ENCODE measurements around the gene PHLPP1.

PHLPP1 gene

DNA sequence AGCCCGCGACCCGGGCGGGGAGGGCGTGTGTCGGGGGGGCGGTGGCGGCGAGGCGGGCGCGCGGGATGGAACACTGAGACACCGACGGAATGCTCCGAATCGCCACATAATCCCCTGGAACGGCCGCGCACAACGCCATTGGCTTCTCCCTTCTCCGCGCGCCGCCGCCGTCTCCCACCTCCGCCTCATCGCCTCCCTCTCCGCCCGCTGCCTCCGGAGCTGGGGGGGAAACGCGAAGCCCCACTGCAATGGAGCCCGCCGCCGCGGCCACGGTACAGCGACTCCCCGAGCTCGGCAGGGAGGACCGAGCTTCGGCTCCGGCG, at the start of gene PHLPP1:
TSS of gene PHLPP1 (plus strand) at position 106 of the 323 bp plus-strand sequence. CDS start at position 249, 143 bp downstream.
- no peak for TF ChIP-seq CTCF (IDR thresholded peaks at IDR 0.05; ENCODE audit: insufficient read depth, low read depth, low read length, missing control alignments)
- peak within 1 kb of the TSS; percentile 59 for H3K4me3 ChIP-seq (ENCODE audit: low read length)
- DNase-seq (ENCODE audit: low read depth), result no peak

GRCh38 chr18:62669225-62669624, 46.1 kb upstream of the PHLPP1 start:
- no peak overlapping the region for H3K4me3 ChIP-seq (ENCODE audit: low read length)
- DNase-seq (ENCODE audit: low read depth), result no peak
- TF ChIP-seq CTCF (IDR thresholded peaks at IDR 0.05; ENCODE audit: insufficient read depth, low read depth, low read length, missing control alignments), result no peak

- TF ChIP-seq CTCF (IDR thresholded peaks at IDR 0.05; ENCODE audit: insufficient read depth, low read depth, low read length, missing control alignments), result no peak
- no peak for DNase-seq (ENCODE audit: low read depth)
- no peak overlapping the region for H3K4me3 ChIP-seq (ENCODE audit: low read length)
Observed at GRCh38 chr18:62670573-62670972, 44.8 kb upstream of the PHLPP1 start.

GRCh38 chr18:62672600-62672999, 42.7 kb upstream of the PHLPP1 start:
- no peak for DNase-seq (ENCODE audit: low read depth)
- TF ChIP-seq CTCF (IDR thresholded peaks at IDR 0.05; ENCODE audit: insufficient read depth, low read depth, low read length, missing control alignments), result no peak
- H3K4me3 ChIP-seq (ENCODE audit: low read length), result no peak overlapping the region

DNA sequence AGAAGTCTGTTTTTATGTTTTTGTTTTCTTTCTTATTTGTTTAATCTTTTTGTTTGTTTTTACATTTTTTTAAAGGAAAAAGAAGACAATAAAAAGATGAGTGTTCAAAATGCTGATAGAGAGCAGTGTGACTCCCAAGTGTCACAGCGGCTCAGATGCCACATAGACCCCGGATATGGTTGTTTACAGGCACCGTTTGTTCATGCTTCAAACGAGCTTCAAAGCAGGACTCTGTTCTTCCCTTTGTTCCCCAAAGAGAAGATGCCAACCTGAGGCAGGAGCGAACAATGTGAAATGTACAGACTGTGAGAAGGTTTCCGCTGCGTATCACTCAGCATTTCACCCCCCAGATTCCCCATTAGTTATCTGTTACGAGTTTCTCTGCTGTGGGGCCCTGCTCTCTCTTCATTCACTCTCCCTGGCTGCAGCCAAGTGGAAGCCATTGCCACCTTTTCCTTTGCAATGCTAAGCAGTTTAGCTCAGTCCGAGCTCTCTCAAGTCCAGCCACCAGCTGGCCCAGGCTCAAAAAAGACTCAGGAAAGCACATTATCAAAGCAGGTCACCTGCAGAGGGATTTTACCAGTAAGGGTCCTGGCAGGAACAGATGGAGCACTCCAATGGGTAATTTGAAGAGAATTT, 36.4 kb upstream of the PHLPP1 start:
- H3K4me3 ChIP-seq (ENCODE audit: low read length), result no peak overlapping the region
- TF ChIP-seq CTCF (IDR thresholded peaks at IDR 0.05; ENCODE audit: insufficient read depth, low read depth, low read length, missing control alignments), result no peak
- no peak for DNase-seq (ENCODE audit: low read depth)

GRCh38 chr18:62682371-62682770, 33.0 kb upstream of the PHLPP1 start:
- DNase-seq (ENCODE audit: low read depth), result no peak
- no peak overlapping the region for H3K4me3 ChIP-seq (ENCODE audit: low read length)
- TF ChIP-seq CTCF (IDR thresholded peaks at IDR 0.05; ENCODE audit: insufficient read depth, low read depth, low read length, missing control alignments), result no peak

DNA sequence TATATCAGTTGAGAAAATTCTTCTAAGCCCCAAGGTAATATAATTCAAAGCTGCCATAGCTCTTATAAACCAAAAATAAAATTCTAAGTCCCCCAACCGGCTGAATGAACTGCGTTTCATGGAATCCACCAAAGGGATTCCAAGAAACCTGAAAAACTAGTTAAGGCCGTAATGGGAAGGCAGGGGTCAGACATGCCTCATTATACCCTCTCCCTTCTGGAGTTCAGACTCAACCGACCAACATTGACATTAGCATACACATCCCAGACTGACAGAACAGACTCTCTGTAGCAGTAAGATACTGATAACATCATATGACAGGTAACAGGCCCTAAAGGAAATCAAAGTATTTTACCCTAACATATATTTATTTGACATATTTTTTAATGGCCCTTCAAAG, 31.4 kb upstream of the PHLPP1 start:
- no peak overlapping the region for H3K4me3 ChIP-seq (ENCODE audit: low read length)
- no peak for TF ChIP-seq CTCF (IDR thresholded peaks at IDR 0.05; ENCODE audit: insufficient read depth, low read depth, low read length, missing control alignments)
- DNase-seq (ENCODE audit: low read depth), result no peak
